Dedifferentiated amniotic fluid mesenchymal stem cell (primary cell): ENCODE data around the gene AQP7.
"Not testable (repeated sequence)": the region's sequence is repeated elsewhere in the genome, so short reads cannot be mapped to it uniquely, and the experiment has no call there.

Experiments
- DNase-seq: peaks from one replicate; pipeline ENCODE4 v3.0.0-alpha.2; 2016; ENCODE audit errors: extremely low spot score

Gene AQP7

DNA sequence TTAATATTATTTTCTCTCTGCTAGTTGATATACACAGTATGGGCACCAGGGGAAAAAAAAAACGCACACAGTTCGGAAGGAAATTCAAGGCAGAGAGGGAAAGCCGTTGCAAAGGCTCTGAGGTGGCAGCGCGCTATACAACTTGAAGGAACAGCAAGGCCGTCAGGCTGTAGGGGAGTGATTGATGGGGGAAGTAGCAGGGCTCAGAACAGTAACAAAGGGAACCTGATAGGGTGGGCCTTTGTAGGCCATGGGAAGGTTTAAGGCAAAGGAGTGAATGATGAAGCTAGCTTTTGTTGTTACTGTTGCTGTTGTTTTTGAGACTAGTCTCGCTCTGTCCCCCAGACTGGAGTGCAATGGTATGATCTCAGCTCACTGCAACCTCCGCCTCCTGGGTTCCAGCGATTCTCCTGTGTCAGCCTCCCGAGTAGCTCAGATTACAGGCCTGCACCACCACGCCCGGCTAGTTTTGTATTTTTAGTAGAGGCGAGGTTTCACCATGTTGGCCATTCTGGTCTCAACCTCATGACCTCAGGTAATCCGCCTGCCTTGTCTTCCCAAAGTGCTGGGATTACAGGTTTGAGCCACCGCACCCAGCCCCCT, 27.0 kb downstream of the AQP7 start:
- no peak for DNase-seq

DNA sequence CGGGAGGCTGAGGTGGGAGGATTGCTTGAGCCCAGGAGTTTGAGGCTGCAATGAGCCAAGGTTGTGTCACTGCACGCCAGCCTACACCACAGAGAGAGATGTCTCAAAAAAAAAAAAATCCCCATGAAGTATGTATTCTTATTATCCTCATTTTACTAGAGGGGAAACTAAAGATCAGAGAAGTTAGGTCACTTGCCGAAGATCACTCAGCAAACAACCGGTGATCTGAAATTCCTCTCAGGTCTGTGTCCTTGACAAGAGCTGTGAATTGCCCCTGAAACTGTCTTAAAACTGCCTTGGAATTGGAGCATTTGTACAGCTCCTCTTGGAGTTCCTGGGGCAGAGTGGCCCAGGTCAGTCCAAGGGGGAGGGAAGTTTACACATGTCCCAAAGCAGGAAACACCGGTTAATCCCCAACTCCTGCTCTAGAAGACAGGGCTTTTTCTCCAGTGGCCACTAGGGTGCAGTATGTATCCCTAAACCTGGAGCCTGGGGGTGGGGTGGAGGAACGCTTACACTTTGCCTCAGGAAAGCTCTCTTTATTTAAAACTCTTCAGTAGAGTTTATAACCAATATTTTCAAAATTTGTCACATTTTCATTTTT, 27.6 kb downstream of the AQP7 start:
- DNase-seq: peak; percentile 85

DNA sequence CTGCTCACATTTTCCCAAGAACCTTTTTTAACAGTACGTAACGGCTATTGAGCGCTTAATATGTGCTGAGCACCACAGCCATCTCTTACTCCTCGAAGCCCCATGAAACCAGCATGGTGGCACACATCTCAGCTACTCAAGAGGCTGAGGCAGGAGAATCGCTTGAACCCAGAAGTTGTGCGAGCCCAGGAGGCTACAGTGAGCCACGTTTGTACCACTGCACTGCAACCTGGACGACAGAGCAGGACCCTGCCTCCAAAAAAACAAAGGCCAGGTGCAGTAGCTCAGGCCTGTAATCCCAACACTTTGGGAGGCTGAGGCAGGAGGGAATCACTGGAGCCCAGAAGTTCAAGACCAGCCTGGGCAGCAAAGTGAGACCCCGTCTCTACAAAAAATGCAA, 28.2 kb downstream of the AQP7 start:
- DNase-seq: no peak

DNA sequence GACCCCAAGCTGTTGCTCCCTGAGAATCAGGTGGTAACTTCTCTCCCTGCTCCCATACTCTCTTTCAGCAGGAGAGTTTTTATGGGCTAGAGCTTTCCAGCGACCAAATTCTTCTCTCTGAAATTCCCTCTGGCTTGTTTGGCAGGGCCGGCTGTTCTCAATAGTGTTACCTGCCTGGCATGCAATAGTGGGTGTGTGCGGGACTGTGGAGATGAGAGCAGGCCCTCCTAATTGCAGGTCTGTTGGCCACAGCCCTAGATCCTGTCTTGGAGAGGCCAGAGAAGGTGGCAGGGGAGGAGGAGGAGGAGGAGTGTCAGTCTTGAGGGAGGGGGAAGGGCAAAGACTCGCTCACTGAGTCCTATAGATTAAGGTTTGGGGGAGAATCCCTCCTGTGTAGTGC, 29.5 kb downstream of the AQP7 start:
- DNase-seq: no peak

DNA sequence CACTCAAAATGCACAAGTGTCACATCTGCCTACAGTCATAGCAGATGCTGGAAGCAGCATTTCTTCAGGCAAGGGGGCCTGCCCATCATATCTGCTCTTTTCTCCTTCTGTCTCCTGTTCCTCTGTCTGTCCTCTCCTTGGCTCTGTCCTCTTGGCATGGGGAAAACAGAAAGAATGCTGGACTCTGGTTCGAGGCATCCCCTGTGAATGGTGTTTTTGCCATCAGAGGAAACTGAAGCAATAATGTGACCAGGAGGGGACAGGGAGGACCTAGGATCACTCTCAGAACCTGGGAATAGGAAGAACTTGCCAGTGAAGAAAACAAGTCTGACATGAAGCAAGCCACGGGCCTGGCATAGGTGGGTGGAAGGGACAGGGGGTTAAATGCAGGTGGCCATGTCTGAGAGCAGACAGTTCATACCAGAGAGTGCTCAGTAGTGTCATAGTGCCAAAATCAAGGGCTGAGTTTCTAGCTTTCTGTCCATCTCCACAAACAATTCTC, 35.3 kb downstream of the AQP7 start:
- DNase-seq: no peak

DNA sequence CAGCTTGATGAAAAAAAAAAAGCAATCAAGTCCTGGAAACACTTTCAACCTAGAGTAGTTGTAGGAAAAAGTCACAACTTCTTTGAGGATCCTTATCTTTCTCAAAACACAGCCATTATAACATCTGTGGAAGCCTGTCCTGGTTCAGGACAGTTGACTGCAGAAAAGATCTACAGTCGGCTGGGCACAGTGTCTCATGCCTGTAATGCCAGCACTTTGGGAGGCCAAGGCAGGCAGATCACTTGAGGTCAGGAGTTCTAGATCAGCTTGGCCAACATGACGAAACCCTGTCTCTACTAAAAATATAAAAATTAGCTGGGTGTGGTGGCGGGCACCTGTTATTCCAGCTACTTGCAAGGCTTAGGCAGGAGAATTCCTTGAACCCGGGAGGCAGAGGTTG, 37.6 kb downstream of the AQP7 start:
- not testable (repeated sequence) for DNase-seq

DNA sequence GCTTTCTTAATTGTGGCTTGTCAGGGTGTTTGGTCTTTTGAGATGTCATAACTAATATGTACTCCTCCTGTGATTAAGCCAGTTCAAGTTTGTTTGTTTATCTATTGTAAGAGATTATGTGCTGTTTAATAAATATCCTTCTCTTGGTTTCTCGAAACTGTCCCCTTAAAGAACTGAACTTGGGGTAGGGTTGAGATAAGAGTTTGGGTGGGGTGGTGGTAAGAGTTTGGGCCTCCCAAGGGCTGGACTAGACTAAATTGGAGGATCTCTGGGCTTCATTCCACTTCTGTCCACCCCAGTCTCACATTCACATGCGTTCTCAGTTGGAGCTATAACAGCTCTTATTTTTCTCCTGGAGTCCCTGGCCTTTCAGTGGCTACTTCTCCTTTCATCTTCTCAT, 38.2 kb downstream of the AQP7 start:
- no peak for DNase-seq

DNA sequence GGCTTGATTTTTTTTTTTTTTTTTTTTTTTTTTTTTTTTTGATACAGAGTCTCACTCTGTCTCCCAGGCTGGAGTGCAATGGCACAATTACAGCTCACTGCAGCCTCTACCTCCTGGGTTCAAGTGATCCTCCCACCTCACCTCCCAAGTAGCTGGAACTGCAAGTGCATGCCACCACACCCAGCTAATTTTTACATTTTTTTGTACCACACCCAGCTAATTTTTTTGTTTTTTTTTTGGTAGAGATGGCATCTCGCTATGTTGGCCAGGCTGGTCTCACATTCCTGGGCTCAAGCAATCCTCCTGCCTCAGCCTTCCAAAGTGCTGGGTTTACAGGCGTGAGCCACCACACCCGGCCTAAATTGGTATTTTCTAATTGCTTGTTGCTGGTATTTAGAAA, 43.7 kb downstream of the AQP7 start:
- not testable (repeated sequence) for DNase-seq

DNA sequence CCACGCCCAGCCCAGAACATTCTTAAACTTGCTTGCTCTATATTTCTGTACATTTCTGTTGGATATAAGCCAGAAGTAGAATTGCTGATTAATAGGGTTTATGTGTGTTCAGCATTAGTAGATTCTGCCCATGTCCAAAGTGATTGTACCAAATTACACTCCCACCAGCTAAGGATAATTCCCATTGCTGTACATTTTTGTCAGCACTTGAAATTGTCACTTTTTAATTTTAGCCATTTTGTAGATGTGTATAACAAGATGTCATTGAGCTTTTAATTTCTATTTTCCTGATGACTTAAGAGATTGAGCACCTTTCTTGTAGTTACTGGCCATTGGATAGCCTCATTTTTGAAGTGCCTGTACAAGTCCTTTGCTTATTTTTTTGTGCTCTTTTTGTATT, 46.4 kb downstream of the AQP7 start:
- DNase-seq: no peak

DNA sequence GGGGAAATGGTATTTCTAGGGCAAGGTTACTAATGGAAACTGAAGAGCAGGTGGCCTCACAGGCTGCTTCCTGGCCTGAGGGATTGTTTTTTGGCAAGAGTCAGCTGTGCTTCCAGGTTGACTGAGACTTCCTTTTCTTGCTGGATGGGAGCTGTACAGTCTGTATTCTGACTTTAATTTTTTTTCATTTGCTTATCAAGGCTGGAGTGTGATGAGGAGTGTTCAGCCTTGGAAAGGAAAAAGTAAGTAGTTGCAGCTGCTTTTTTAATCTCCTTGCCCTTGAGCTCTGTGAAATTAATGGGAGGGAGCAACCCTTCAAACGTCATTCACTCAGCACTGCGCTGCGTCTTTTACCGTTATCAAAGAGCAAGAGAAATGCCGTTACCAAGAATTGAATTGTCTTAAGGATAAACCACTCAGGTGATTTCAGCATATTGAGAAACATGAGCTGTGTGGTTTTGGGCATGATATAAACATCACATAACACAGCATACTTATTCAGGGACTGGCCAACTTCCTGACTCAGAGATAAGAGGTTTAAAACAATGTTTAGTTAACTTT, 47.6 kb downstream of the AQP7 start:
- peak; percentile 46 for DNase-seq

DNA sequence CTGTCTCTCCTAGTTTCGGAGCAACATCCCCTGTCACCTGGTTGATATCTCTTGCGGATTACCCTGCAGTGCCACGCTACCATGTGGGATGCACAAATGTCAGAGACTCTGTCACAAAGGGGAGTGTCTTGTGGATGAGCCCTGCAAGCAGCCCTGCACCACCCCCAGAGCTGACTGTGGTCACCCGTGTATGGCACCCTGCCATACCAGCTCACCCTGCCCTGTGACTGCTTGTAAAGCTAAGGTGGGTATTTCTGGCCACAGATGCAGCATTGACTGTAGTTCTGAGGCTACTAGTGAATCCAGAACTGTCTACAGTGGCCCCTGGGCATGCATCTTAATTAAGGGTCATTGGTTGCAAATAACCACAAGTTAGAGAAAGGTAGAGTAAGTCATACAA, 50.8 kb downstream of the AQP7 start:
- DNase-seq: no peak

DNA sequence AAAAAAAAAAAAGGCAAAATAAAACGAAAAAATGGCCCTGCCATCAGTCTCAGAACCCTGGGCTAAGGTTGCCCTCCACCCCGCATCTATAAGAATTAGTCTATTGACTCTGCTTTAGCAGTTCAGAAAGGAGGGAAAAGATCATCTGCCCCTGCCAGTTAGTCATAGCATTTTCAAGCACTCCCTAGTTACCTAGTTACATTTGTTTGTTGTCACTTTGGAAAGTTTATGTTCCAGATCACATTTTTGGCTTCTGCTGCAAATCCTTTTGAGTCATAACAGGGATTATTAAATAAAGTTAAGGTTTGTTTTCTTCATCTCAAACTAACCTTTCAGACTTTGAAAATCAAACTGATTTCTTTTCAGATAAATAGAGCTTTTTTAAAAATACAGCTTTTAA, 52.1 kb downstream of the AQP7 start:
- peak; percentile 92 for DNase-seq

DNA sequence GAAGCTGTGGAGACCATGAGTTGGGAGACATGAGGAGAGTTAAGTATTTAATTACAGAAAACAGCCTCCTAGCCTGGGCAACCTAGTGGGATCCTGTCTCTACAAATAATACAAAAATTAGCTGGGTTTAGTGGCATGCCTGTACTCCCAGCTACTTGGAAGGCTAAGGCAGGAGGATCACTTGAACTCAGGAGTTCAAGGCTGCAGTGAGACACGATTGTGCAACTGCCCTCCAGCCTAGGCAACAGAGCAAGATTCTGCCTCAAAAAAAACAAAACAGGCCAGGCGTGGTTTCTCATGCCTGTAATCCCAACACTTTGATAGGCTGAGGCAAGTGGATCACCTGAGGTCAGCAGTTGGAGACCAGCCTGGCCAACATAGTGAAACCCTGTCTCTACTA, 52.6 kb downstream of the AQP7 start:
- no peak for DNase-seq

DNA sequence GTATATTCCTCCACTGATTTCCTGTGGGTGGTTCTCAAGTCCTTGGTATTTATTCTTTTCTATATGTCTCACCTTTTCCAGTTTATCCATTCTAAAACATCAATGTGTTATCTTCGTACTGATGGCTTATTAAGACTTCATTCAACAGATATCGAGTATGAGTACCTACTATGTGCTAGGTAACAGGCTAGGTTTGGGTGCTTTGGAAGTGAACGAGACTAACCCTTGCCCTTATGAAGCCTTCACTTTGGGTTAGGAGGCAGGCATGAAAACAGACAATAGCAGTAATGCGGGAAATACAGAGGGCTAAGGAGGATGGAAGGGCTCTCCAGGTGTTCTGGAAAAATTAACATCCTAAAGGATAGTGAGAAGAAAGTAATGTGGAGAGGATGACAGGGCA, 53.4 kb downstream of the AQP7 start:
- DNase-seq: no peak

DNA sequence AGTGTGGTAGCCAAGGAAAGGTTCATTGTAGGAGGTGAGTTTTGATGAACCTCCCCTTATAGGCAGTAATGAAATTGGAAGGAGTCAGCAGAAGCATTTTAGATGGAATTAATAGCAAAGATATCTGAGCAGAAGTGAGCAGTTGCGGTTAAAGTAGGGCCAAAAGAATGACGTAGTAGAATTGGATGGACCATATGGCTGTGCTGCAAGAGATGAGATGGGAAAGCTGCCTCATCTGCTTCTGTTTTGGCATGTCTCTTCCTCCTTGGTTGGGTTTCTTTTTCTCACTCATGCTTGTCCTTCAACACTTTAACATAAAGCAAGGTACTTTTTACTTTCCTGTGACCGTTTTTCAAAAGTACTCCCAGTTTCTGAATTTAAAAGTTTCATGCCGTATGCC, 55.8 kb downstream of the AQP7 start:
- no peak for DNase-seq

DNA sequence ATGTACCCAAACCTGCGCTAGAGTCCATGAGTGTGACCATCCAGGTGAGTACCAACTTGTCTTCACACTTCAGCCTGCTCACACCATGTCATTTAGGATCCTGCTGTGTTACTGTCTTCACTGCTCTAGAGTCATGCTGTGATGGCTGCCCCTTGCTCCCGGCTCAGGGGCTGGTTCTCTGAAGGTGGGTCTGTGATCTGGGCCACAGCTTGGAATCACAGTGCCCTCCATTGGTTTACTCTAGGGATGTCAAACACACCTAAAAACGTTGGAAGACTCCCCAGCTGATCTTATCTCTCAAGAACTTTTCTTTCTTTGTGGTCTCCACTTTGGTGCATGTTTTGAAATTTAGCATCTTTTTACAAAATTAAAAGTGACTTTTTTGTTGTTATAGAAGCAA, 58.2 kb downstream of the AQP7 start:
- DNase-seq: no peak

DNA sequence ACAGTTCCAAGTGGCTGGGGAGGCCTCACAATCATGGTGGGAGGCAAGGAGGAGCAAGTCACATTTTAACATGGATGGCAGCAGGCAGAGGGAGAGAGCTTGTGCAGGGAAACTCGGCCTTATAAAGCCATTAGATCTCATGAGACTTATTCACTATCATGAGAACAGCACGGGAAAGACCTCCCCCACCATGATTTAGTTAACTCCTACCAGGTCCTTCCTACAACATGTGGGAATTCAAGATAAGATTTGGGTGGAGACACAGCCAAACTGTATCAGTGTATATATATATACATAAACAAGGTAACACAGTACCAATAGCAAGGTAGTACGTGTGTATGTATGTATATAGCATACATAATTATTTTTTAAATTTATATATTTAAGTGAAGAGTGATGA, 61.2 kb downstream of the AQP7 start:
- DNase-seq: no peak

DNA sequence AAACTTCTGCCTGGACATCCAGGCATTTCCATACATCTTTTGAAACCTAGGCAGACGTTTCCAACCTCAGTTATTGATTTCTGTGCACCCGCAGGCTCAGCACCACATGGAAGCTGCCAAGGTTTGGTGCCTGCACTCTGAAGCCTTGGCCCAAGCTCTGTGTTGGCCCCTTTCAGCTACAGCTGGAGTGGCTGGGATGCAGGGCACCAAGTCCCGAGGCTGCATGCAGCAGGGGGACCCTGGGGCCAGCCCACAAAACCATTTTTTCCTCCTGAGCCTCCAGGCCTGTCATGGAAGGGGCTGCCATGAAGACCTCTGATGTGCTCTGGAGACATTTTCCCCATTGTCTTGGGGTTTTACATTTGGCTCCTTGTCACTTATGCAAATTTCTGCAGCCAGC, 62.2 kb downstream of the AQP7 start:
- no peak for DNase-seq
